H1 (cell line): Measurements from ENCODE around the gene GPR17. TPM values are rescaled to one million over a fixed set of nuclear protein-coding genes. Genes with fewer than 3 reads are reported as not detected.
A peak's percentile ranks its signal among the peaks of the same experiment; 100 is the strongest.

Source experiments
- CTCF ChIA-PET: fragments of 300-600 bp; sonication (Branson Sonifier 250); formaldehyde crosslinking; loops from one replicate; lab custom pipeline; 2021; ENCODE audit not compliant: partially characterized antibody; lab: Charles Lee
- POLR2A ChIA-PET: fragments of 300-600 bp; sonication (Branson Sonifier 250); formaldehyde crosslinking; loops from one replicate; lab custom pipeline; 2021; ENCODE audit warnings: inconsistent platforms; ENCODE audit not compliant: partially characterized antibody; lab: Charles Lee
- DNase-seq, 2 experiments: peaks; one replicate each; pipeline versions ENCODE4 v3.0.0 to v3.0.0-alpha.2; 2010 to 2022; ENCODE audit warnings: low spot score in 2 of 2, low read depth in 1 of 2, mixed read lengths in 1 of 2
- FAIRE-seq: peaks from 2 replicates; lab custom pipeline; 2011; peaks lifted over from hg19 to GRCh38; lab: Jason Lieb, UNC
- H2AFZ ChIP-seq: 2 replicates; pipeline ENCODE4 v1.8.1; 2012; ENCODE audit warnings: low read length, inconsistent platforms
- H2AK5ac ChIP-seq: 2 replicates; pipeline ENCODE4 v1.6.1; 2013; ENCODE audit warnings: low read depth, low read length
- H2BK120ac ChIP-seq: replicated peaks from 2 replicates; pipeline ENCODE3; 2013; ENCODE audit warnings: low read depth, low read length, inconsistent platforms
- H2BK12ac ChIP-seq: 2 replicates; pipeline ENCODE4 v1.6.1; 2013; ENCODE audit warnings: low read depth, low read length
- H2BK15ac ChIP-seq: 2 replicates; pipeline ENCODE4 v1.6.1; 2013; ENCODE audit warnings: low read length
- H2BK20ac ChIP-seq: 2 replicates; pipeline ENCODE4 v1.6.1; 2013; ENCODE audit warnings: low read length
- H2BK5ac ChIP-seq: 2 replicates; pipeline ENCODE4 v1.6.1; 2013; ENCODE audit warnings: low read depth, low read length
- H3K14ac ChIP-seq: 2 replicates; pipeline ENCODE4 v1.6.1; 2013; ENCODE audit warnings: inconsistent platforms; ENCODE audit not compliant: insufficient read length
- H3K18ac ChIP-seq: 2 replicates; pipeline ENCODE4 v1.6.1; 2013; ENCODE audit warnings: low read length; ENCODE audit errors: extremely low read depth
- H3K23ac ChIP-seq: 2 replicates; pipeline ENCODE4 v1.6.1; 2013; ENCODE audit warnings: inconsistent platforms; ENCODE audit not compliant: insufficient read length
- H3K23me2 ChIP-seq: 2 replicates; pipeline ENCODE4 v1.6.1; 2013; ENCODE audit warnings: low read depth, low read length
- H3K27ac ChIP-seq: 2 replicates; pipeline ENCODE4 v1.6.1; 2011; ENCODE audit warnings: low read depth, low read length, inconsistent platforms
- H3K27me3 ChIP-seq, 4 experiments: replicated peaks in 1 of 4; 1 replicate in 1 of 4; 2 replicates in 3 of 4; pipeline versions ENCODE4 v1.6.1 to v1.8.1; 2011 to 2013; ENCODE audit warnings: low read length in 3 of 4, mild to moderate bottlenecking in 3 of 4, inconsistent platforms in 2 of 4, mixed read lengths in 2 of 4, moderate library complexity in 1 of 4; ENCODE audit not compliant: control insufficient read depth in 3 of 4, insufficient read depth in 3 of 4; ENCODE audit errors: extremely low read depth in 1 of 4
- H3K36me3 ChIP-seq, 4 experiments: 2 replicates each; pipeline versions ENCODE4 v1.6.1 to v1.8.1; 2011 to 2013; ENCODE audit warnings: mild to moderate bottlenecking in 4 of 4, low read length in 3 of 4, moderate library complexity in 2 of 4, control low read depth in 1 of 4, inconsistent platforms in 1 of 4; ENCODE audit not compliant: insufficient read depth in 4 of 4, control insufficient read depth in 2 of 4
- H3K4ac ChIP-seq: replicated peaks from 2 replicates; pipeline ENCODE3; 2013; ENCODE audit warnings: low read length, low read depth, mixed read lengths, inconsistent platforms; ENCODE audit not compliant: insufficient read length
- H3K4me1 ChIP-seq, 4 experiments: replicated peaks in 1 of 4; 1 replicate in 1 of 4; 2 replicates in 3 of 4; pipeline versions ENCODE4 v1.6.1 to v1.8.1; 2011 to 2013; ENCODE audit warnings: low read length in 3 of 4, inconsistent platforms in 2 of 4, mixed read lengths in 1 of 4; ENCODE audit not compliant: insufficient read depth in 4 of 4, control insufficient read depth in 3 of 4
- H3K4me2 ChIP-seq, 2 experiments: 2 replicates each; pipeline versions ENCODE4 v1.6.1 to v1.8.1; 2011 to 2013; ENCODE audit warnings: low read depth in 2 of 2, low read length in 2 of 2, control low read depth in 1 of 2, inconsistent platforms in 1 of 2, mild to moderate bottlenecking in 1 of 2; ENCODE audit not compliant: insufficient read depth in 1 of 2
- H3K4me3 ChIP-seq, 4 experiments: fragments of 200-600, 300-600 bp in 1 of 4; sonication (generic), shearing (Covaris generic), sonication (Bioruptor Twin) in 1 of 4; 2 replicates each; pipeline versions ENCODE4 v1.5.1 to v1.8.1; 2011 to 2016; ENCODE audit warnings: low read length in 4 of 4, low read depth in 3 of 4, control low read depth in 2 of 4, inconsistent platforms in 2 of 4, mild to moderate bottlenecking in 2 of 4, mixed read lengths in 1 of 4, moderate library complexity in 1 of 4; ENCODE audit not compliant: insufficient read depth in 2 of 4; ENCODE audit errors: extremely low read depth in 1 of 4
- H3K56ac ChIP-seq: replicated peaks from 2 replicates; pipeline ENCODE3; 2013; ENCODE audit warnings: low read depth, mild to moderate bottlenecking, mixed read lengths, low read length, inconsistent platforms; ENCODE audit not compliant: insufficient read length
- H3K79me1 ChIP-seq: 2 replicates; pipeline ENCODE4 v1.6.1; 2013; ENCODE audit warnings: low read depth, low read length, control low read depth
- H3K79me2 ChIP-seq, 2 experiments: 2 replicates each; pipeline versions ENCODE4 v1.6.1 to v1.8.1; 2012 to 2013; ENCODE audit warnings: low read length in 2 of 2, mild to moderate bottlenecking in 2 of 2, inconsistent platforms in 1 of 2; ENCODE audit not compliant: insufficient read depth in 2 of 2, control insufficient read depth in 1 of 2
- H3K9ac ChIP-seq, 4 experiments: replicated peaks in 1 of 4; 1 replicate in 1 of 4; 2 replicates in 3 of 4; pipeline versions ENCODE4 v1.6.1 to v1.8.1; 2011 to 2013; ENCODE audit warnings: low read depth in 3 of 4, low read length in 3 of 4, control low read depth in 2 of 4, mild to moderate bottlenecking in 2 of 4, moderate library complexity in 2 of 4, inconsistent platforms in 1 of 4; ENCODE audit errors: extremely low read depth in 1 of 4
- H3K9me3 ChIP-seq, 2 experiments: 2 replicates each; pipeline versions ENCODE4 v1.6.1 to v1.8.1; 2012 to 2013; ENCODE audit warnings: mild to moderate bottlenecking in 2 of 2, moderate library complexity in 2 of 2, control low read depth in 1 of 2, inconsistent platforms in 1 of 2, low read depth in 1 of 2, low read length in 1 of 2, mixed read lengths in 1 of 2; ENCODE audit not compliant: insufficient read depth in 2 of 2
- H4K20me1 ChIP-seq, 2 experiments: replicated peaks in 1 of 2; 2 replicates each; pipeline versions ENCODE3 to v1.8.1; 2011 to 2013; ENCODE audit warnings: inconsistent platforms in 2 of 2, low read length in 2 of 2, mild to moderate bottlenecking in 1 of 2; ENCODE audit not compliant: insufficient read depth in 2 of 2, control insufficient read depth in 1 of 2
- H4K5ac ChIP-seq: 2 replicates; pipeline ENCODE4 v1.6.1; 2013; ENCODE audit warnings: low read length, low read depth, mixed read lengths, inconsistent platforms; ENCODE audit not compliant: insufficient read length
- H4K8ac ChIP-seq: 2 replicates; pipeline ENCODE4 v1.8.0; 2013; ENCODE audit warnings: mild to moderate bottlenecking, moderate library complexity, low read length, inconsistent platforms; ENCODE audit not compliant: insufficient read depth; ENCODE audit errors: extremely low read depth
- H4K91ac ChIP-seq: replicated peaks from 2 replicates; pipeline ENCODE3; 2013; ENCODE audit warnings: low read length, mixed read lengths, inconsistent platforms; ENCODE audit not compliant: insufficient read length
- CEBPB ChIP-seq: IDR thresholded peaks from 2 replicates; pipeline ENCODE4 v1.6.1; 2012; ENCODE audit warnings: low read depth, low read length
- CREB1 ChIP-seq: IDR thresholded peaks from 2 replicates; pipeline ENCODE4 v1.6.1; 2012; ENCODE audit warnings: inconsistent platforms
- EGR1 ChIP-seq: IDR thresholded peaks from 2 replicates; pipeline ENCODE4 v1.6.1; 2011; ENCODE audit warnings: low read depth, low read length, borderline replicate concordance
- EZH2 ChIP-seq: fragments of 200-600 bp; sonication (generic); IDR thresholded peaks from 2 replicates; pipeline ENCODE4 v1.7.1; 2012; ENCODE audit warnings: low read depth, mild to moderate bottlenecking, moderate library complexity, low read length, inconsistent platforms; ENCODE audit not compliant: severe bottlenecking
- POU5F1 ChIP-seq: IDR thresholded peaks from 2 replicates; pipeline ENCODE4 v1.6.1; 2011; ENCODE audit warnings: low read depth, mild to moderate bottlenecking, low read length, moderate library complexity
- TAF1 ChIP-seq: IDR thresholded peaks from 2 replicates; pipeline ENCODE4 v1.6.1; 2011; ENCODE audit warnings: mild to moderate bottlenecking, low read depth, low read length
- TCF12 ChIP-seq: IDR thresholded peaks from 2 replicates; pipeline ENCODE4 v1.6.1; 2011; ENCODE audit warnings: low read depth, mild to moderate bottlenecking, low read length
- YY1 ChIP-seq: IDR thresholded peaks from 2 replicates; pipeline ENCODE4 v1.6.1; 2011; ENCODE audit warnings: low read depth, mild to moderate bottlenecking, low read length
- WGBS, 2 experiments: shearing (Covaris generic) in 1 of 2; methylation state at CpG; one replicate each; pipeline versions ENCODE4 v1.1.6 to v1.1.7; 2013 to 2015; ENCODE audit warnings: low lambda C conversion rate in 2 of 2, mixed read lengths in 2 of 2, inconsistent platforms in 1 of 2, low coverage in 1 of 2, missing lambda C conversion rate in 1 of 2; ENCODE audit not compliant: insufficient replicate concordance in 2 of 2, insufficient coverage in 1 of 2, insufficient read length in 1 of 2; ENCODE audit errors: extremely low coverage in 1 of 2, missing lambda C conversion rate in 1 of 2; 5-methylcytosine and 5-hydroxymethylcytosine counted together
- polyA plus RNA-seq, 7 experiments: library from polyadenylated mRNA; depleted of rRNA in 3 of 7; stranded (reverse) in 5 of 7; unstranded in 2 of 7; fragments of >200 nt in 5 of 7; fragments of 200-250 nt in 2 of 7; gene quantifications; 1 replicate in 5 of 7; 2 replicates in 1 of 7; 4 replicates in 1 of 7; pipeline versions ENCODE4 v1.2.1 to v1.2.3, GENCODE V29; 2011 to 2013; ENCODE audit warnings: missing spikeins in 2 of 7, mixed read lengths in 2 of 7
- total RNA-seq: library from RNA; stranded (reverse); fragmentation: NEBNext Ultra II Directional; extraction: Animal tissue kit (Norgen Biotek cat#: 25700); gene quantifications from 2 replicates; pipeline ENCODE4 v1.2.1, GENCODE V29; 2021

The GPR17 gene
- total and polyA plus RNA-seq, 2 of the 8 experiments (the other 6 are each of a cell fraction or from before 2014, with no cell fraction given), result 0.03 TPM; not detected in 1

DNA sequence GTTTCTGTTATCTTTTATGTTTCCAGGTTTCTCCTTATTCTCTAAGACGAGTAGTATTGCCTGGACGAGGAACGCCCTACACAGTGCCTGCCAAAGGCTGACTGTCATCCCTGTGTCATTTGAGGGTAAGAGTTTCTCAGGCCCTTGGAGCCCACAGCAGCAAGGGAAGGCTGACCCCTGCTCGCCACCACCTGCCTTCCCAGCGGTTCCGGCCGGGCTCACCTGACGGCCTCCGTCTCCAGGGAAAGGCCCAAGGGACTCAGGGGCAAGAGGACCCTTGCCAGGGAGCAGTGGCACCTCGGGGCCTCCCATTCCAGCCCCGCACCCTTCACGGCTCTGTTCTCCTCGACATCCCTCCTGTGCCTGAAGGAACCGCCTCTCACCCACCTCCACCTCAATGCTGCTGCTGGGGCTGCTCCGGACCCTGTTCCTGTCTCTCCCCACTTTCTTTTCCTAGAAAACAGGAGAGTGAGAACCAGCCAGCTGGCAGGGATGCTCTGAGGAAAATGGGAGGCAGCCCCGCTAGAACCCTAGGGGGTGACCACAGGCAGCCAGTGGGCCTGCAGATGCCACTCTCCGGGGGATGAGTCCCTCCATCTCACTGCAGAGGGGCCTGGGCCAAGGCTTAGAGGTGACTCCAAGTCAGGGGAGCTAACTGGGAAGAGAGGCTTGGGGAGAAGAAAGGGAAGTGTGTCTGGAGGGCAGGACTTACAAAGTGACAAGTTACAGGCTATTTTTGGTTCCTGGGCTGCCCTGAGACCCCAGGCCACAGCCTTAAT is 27.5 kb downstream of the GPR17 start:
- no peak overlapping the region; a peak in 1 of 4 replicates for H3K4me2 ChIP-seq
- no peak for TF ChIP-seq EZH2
- TF ChIP-seq CEBPB, result no peak
- TF ChIP-seq EGR1, result no peak
- TF ChIP-seq CREB1, result no peak
- no peak for TF ChIP-seq POU5F1
- no peak for TF ChIP-seq TCF12
- TF ChIP-seq TAF1, result no peak
- no peak for TF ChIP-seq YY1
- no peak overlapping the region for H4K8ac ChIP-seq
- H3K4me3 ChIP-seq, result no peak overlapping the region
- no peak overlapping the region for H2BK15ac ChIP-seq
- no peak overlapping the region for H3K23ac ChIP-seq
- H3K14ac ChIP-seq, result no peak overlapping the region
- no peak overlapping the region for H2BK20ac ChIP-seq
- peaks cover 10 to 55% (median 33%) of the 10 kb centered on the region in 4 experiments for H3K27me3 ChIP-seq
- peak in 1 of 2 experiments; percentile 46 for DNase-seq
- 90% methylated on average over 17 of the region's 17 CpGs; no CpG with 5 or more reads in 1 of the 2 experiments for WGBS, 2 experiments
- peaks cover 2% of the 10 kb centered on the region; the same call in 1 of the 2 replicates for H3K79me1 ChIP-seq
- H3K23me2 ChIP-seq, result peaks cover 2% of the 10 kb centered on the region; the same call in 1 of the 2 replicates
- no peak overlapping the region for H2AK5ac ChIP-seq
- H3K9ac ChIP-seq, result no peak overlapping the region
- peaks cover 0 to 4% (median 0%) of the 10 kb centered on the region in 4 experiments; a peak in 3 of 7 replicates for H3K4me1 ChIP-seq
- no peak overlapping the region for H4K5ac ChIP-seq
- H3K18ac ChIP-seq, result no peak overlapping the region
- H2BK12ac ChIP-seq, result peak overlapping the region; percentile 27; the same call in 1 of the 2 replicates
- H2AFZ ChIP-seq, result no peak overlapping the region
- POLR2A ChIA-PET, result interaction anchor here (1.2 to 4.9 kb wide), 2 partner anchors 9 to 28 kb away, joined by 3 to 21 read pairs; partner anchors contain the start of gene SFT2D3
- no peaks in the 10 kb centered on the region for H3K36me3 ChIP-seq
- CTCF ChIA-PET, result interaction anchor here (0.8 to 4.1 kb wide), 9 partner anchors 10 to 82 kb away, joined by 3 to 34 read pairs (median 4); no protein-coding TSS in a partner anchor
- no peak overlapping the region for H2BK5ac ChIP-seq
- FAIRE-seq, result no peak
- no peak overlapping the region for H3K27ac ChIP-seq
- no peaks in the 10 kb centered on the region for H3K9me3 ChIP-seq
- no peaks in the 10 kb centered on the region for H4K20me1 ChIP-seq
- no peak overlapping the region for H2BK120ac ChIP-seq
- H3K79me2 ChIP-seq, result no peaks in the 10 kb centered on the region
- H4K91ac ChIP-seq, result no peak overlapping the region
- H3K4ac ChIP-seq, result no peak overlapping the region
- no peak overlapping the region for H3K56ac ChIP-seq
